Hindlimb muscle (tissue), 1 donor: ENCODE results near the gene DLEC1. TPM values are rescaled to one million over a fixed set of nuclear protein-coding genes. Genes with fewer than 3 reads are reported as not detected.
"Not testable (repeated sequence)": the region's sequence is repeated elsewhere in the genome, so short reads cannot be mapped to it uniquely, and the experiment has no call there.

Source experiments
- DNase-seq: peaks from one replicate; pipeline ENCODE4 v3.0.0-alpha.2; 2013
- polyA plus RNA-seq: library from polyadenylated mRNA; unstranded; fragments of 120-200 nt; gene quantifications from one replicate; pipeline ENCODE4 v1.2.1, GENCODE V29; 2013; ENCODE audit not compliant: insufficient read length

The DLEC1 gene
- polyA plus RNA-seq, 1 donor = 0.28 TPM

DNA sequence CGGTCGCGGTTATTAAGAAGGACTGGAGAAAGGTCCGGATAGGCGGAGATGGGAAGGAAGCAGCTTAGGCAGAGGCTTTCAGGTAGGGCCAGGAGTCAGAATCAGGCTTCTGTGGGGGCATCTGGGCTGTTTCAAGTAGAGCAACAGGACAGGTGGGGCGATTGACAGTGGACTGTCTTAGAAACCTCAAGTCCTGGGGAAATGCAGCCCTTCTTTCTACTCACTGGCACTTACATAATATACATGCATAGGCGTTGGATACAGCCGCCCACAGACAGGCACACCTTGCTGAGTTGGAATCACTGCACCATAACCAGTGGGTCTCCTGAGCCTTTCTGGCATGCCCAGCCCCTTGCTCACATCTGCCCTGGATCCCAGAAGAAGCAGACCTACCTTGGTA is 100.2 kb downstream of the DLEC1 start:
- no peak for DNase-seq

DNA sequence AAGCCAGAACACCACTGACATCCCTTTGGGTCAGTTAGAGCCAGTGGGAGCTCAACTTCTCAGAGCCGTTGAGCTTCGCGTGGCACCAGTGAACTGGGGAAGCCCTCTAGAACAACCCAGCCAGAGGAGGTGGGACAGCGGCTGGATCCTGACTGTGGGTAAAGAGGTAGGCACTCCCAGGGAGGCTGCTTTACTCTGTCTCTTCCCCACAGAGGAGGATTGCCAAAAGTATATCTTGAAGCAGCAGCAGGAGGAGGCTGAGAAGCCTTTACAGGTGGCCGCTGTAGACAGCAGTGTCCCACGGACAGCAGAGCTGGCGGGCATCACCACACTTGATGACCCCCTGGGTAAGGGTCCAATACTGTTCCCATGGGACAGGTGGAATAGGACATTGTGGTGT is 100.6 kb downstream of the DLEC1 start:
- DNase-seq = no peak

DNA sequence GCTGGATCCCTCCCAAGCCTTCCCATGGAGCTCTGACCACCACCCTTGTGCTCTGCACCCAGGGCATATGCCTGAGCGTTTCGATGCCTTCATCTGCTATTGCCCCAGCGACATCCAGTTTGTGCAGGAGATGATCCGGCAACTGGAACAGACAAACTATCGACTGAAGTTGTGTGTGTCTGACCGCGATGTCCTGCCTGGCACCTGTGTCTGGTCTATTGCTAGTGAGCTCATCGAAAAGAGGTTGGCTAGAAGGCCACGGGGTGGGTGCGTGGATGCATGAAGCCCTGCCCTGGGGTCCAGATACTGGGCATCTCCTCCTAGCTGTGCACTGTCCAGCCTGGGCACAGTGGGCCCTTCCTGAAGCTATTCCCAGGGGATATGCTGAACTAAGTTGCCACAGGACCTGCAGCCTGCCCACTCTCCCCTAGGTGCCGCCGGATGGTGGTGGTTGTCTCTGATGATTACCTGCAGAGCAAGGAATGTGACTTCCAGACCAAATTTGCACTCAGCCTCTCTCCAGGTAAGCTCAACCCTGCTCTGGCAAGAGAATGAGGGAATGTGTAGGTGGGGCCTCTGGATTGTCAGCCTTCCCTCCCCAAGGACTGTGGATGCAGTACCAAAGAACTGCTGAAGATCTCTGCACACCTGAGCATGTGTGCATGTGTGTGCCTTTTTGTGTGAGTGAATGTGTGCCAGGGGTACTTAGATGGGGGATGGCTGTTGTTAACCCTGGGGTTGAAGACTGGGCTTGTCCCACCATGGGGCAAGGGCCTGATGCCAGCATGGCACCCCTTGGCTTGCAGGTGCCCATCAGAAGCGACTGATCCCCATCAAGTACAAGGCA is 101.5 kb downstream of the DLEC1 start:
- no peak for DNase-seq

DNA sequence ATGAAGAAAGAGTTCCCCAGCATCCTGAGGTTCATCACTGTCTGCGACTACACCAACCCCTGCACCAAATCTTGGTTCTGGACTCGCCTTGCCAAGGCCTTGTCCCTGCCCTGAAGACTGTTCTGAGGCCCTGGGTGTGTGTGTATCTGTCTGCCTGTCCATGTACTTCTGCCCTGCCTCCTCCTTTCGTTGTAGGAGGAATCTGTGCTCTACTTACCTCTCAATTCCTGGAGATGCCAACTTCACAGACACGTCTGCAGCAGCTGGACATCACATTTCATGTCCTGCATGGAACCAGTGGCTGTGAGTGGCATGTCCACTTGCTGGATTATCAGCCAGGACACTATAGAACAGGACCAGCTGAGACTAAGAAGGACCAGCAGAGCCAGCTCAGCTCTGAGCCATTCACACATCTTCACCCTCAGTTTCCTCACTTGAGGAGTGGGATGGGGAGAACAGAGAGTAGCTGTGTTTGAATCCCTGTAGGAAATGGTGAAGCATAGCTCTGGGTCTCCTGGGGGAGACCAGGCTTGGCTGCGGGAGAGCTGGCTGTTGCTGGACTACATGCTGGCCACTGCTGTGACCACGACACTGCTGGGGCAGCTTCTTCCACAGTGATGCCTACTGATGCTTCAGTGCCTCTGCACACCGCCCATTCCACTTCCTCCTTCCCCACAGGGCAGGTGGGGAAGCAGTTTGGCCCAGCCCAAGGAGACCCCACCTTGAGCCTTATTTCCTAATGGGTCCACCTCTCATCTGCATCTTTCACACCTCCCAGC is 102.4 kb downstream of the DLEC1 start:
- DNase-seq = no peak

- no peak for DNase-seq
Measured at GRCh38 chr3:38141952-38142273, 102.9 kb downstream of the DLEC1 start.

DNA sequence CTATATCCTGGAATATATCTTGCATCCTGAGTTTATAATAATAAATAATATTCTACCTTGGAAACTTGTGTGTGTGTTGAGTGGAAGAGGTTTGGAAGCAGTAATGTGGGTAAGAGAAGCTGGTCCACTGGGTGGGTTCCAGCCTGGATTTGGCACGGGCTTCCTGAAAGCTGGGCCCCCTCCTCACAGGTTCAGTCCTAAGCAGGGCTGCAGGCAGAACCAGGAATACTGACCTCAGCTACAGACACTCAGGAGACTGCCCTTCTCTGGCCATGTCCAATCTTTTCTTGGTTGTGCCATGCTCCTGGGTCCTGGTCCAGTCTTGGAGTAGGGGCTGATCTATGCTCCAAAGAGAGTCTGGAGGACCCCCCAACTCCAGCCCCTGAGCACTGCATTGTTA is 104.0 kb downstream of the DLEC1 start:
- no peak for DNase-seq

DNA sequence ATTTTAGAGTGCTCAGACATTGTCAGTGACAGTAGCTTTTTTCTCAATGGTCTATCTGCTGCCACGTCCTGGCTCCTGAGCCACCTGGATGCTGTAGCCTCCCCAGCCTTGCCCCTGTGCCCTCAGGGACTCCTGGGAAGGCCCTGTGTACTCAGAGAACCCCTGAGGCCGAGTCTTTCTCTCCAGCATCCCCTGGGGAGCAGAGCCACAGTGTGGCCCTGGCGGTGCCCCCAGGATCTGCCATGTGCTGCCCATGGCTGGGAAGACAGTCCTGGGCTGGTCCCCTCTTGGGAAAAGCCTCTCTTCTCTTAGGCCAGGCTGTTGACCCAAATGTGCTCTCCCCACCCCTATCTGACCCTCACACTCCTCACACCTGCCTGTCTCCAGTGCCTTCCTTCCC is 104.5 kb downstream of the DLEC1 start:
- no peak for DNase-seq

DNA sequence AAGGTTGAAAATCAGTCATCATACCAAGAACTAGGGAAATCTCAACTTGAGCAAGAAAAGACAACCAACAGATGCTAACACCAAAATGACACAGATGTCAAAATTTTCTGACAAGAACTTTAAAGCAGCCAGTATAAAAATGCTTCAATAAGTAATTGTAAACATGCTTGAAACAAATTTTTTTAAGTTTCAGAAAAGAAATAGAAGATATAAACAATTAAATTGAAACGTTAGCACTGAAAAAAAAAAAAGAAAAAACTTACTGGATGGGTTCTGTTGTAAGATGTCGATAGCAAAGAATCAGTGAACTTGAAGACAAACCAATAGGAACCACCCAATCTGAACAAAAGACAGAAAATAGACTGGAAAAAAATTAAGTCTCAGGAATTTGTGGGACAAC is 107.5 kb downstream of the DLEC1 start:
- no peak for DNase-seq

GRCh38 chr3:38147421-38147820 is 108.4 kb downstream of the DLEC1 start:
- no peak for DNase-seq

DNA sequence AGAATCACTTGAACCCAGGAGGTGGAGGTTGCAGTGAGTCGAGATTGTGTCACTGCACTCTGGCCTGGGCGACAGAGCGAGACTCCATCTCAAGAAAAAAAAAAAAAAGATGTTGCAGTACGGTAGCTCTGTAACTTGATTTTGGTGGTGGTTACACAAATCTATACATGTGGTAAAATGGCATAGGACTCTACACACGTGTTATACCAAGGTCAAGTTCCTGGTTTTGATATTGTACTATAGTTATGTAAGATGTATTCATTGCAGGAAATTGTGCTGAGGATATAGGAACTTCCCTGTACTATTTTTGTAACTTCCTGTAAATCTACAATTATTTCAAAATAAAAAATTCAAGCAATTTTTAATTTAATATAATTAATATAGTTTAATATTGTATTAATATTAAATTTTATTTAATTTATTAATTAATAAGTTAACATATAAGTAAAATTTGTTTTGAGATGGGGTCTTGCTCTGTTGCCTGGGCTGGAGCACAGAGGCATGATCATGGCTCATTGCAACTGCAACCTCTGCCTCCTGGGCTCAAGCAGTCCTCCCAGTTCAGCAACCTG is 109.4 kb downstream of the DLEC1 start:
- DNase-seq = no peak

DNA sequence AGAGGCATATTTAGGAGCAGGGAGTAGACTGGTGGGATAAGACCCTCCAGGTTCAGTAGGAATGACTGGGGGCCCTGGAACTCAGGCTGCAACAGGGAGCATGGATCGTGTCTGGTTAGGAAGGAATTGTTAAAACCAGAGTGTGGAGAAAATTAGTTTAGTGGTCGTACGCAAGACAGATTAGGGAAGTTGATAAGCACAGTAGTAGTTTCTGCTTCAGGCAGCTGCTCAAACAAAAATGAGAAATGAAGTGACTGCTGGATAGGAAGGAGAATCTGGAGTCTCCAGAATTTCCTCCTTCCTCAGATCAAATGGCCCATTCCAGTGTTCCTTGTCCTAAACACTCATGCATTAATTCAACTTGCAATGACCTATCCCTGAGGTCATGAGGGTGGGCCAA is 110.7 kb downstream of the DLEC1 start:
- no peak for DNase-seq

GRCh38 chr3:38150780-38151528 is 111.9 kb downstream of the DLEC1 start:
- no peak for DNase-seq

DNA sequence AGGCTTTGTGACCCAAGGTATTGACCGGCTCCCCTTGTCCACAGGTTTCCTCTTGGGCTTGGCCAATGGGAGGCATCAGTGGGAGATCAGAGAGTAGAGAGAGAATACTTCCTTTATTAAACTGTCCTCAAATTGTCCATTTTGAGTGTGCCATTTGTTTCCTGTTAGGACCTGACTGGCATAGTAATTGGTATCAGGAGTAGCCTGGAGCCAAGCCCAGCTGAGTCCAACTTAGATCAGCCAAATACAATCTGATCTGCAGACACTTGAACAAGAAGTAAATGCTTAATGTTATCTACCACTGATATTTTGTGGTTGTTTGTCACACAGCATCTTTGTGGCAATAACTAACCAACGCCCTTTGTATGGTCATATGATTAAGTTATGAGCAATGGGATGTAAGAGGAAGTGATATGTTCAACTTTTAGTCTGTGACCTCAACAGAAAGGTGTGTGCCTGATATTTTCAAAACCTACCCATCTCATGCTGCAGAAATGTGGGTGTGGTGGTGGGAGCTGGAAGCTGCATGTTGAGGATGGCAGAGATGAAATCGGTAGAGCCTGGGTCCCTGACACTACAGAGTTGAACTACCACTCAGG is 112.8 kb downstream of the DLEC1 start:
- DNase-seq = no peak

GRCh38 chr3:38152609-38153008 is 113.6 kb downstream of the DLEC1 start:
- no peak for DNase-seq

GRCh38 chr3:38153221-38153620 is 114.2 kb downstream of the DLEC1 start:
- DNase-seq = no peak

GRCh38 chr3:38154033-38154494 is 115.1 kb downstream of the DLEC1 start:
- DNase-seq = no peak

GRCh38 chr3:38154625-38155255 is 115.7 kb downstream of the DLEC1 start:
- no peak for DNase-seq

DNA sequence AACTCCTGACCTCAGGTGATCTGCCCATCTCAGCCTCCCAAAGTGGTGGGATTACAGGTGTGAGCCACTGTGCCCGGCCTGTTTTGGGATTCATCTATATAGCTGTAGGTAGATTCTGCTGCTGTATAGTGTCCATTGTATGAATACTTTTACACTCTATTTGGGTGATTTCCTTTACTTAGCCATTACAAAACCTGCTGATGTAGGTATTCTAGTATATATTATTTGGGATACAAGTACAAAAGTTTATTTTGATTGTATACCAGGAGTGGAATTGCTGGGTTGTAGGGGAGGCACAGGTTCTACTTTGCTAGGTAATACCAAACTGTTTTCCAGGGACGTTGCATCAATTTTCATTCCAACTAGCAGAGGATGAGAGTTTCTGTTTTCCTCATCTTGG is 116.8 kb downstream of the DLEC1 start:
- DNase-seq = no peak

DNA sequence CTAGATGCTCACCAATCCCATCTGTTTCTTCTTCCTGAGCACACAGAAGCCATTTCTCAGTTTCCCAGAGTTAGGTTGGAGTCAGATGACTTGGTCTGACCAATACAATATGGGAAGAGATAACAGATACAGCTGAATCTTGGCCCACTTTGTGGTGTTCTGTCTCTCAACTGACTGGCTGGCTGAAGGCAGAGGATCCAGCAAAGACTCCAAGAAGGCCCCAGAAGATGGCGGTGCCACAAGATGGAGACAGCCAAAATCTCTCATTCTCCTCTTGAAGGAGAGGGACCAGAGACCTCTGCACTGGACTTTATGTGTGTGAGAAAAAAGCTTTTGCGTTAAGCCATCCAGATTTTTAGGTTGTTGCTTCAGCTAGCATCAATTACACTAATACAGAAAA is 118.1 kb downstream of the DLEC1 start:
- DNase-seq = no peak

DNA sequence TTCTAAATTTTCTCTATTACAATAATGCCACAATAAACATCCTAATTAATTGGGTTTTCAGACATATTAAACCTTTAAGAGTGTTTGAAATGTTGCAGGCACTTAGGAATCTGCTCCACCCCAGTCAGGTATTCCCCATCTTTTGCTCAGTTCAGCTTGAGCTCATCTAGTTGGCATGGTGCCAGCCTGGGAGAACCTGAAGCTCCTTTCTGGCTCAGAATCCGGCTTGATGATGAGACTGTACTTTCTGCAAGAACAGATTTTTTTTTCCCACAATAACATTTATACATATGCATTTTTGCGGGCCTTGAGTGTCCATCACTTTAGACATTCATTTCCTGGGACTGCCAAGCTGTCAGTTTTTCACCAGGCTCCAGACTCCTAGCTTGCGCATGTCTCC is 118.6 kb downstream of the DLEC1 start:
- no peak for DNase-seq

GRCh38 chr3:38158472-38158871 is 119.5 kb downstream of the DLEC1 start:
- DNase-seq = no peak

- not testable (repeated sequence) for DNase-seq
Measured at GRCh38 chr3:38160704-38161103, 121.7 kb downstream of the DLEC1 start.
